Endothelial cell of umbilical vein (primary cell): Measurements from ENCODE around the gene ADIG. TPM values are rescaled to one million over a fixed set of nuclear protein-coding genes. Genes with fewer than 3 reads are reported as not detected.

Experiments
- BruUV-seq: library from RNA; stranded (reverse); fragments of 400-500 nt; replicated peaks from 2 replicates; lab custom pipeline; 2021; lab: Mats Ljungman, UMichigan
- CTCF ChIA-PET: fragments of 300-600, 350-600 bp; sonication (Branson Sonifier 250); formaldehyde crosslinking; loops from one replicate; lab custom pipeline; 2021; ENCODE audit warnings: antibody characterized with exemption, inconsistent platforms; lab: Charles Lee
- POLR2A ChIA-PET: fragments of 300-600, 350-600 bp; sonication (Branson Sonifier 250); formaldehyde crosslinking; loops from one replicate; lab custom pipeline; 2021; ENCODE audit warnings: antibody characterized with exemption, inconsistent platforms; lab: Charles Lee
- DNase-seq: peaks from one replicate; pipeline ENCODE4 v3.0.0-alpha.2; 2011; ENCODE audit warnings: low read depth, low spot score
- FAIRE-seq: peaks from 2 replicates; lab custom pipeline; 2011; peaks lifted over from hg19 to GRCh38; lab: Jason Lieb, UNC
- H2AFZ ChIP-seq: 2 replicates; pipeline ENCODE4 v1.6.0; 2012; ENCODE audit warnings: low read depth, low read length, control low read depth, inconsistent platforms
- H3K27ac ChIP-seq: 2 replicates; pipeline ENCODE4 v1.5.1; 2011; ENCODE audit warnings: low read depth, mild to moderate bottlenecking, control low read depth, low read length, moderate library complexity; ENCODE audit not compliant: insufficient read depth
- H3K27me3 ChIP-seq, 2 experiments: 2 replicates each; pipeline versions ENCODE4 v1.6.0 to v1.6.1; 2011; ENCODE audit warnings: low read length in 2 of 2, mixed read lengths in 1 of 2; ENCODE audit not compliant: control insufficient read depth in 2 of 2, insufficient read depth in 2 of 2
- H3K36me3 ChIP-seq, 2 experiments: 2 replicates in 1 of 2; 3 replicates in 1 of 2; pipeline ENCODE4 v1.5.1; 2011; ENCODE audit warnings: low read length in 2 of 2, mild to moderate bottlenecking in 1 of 2, moderate library complexity in 1 of 2; ENCODE audit not compliant: control insufficient read depth in 2 of 2, insufficient read depth in 2 of 2; ENCODE audit errors: extremely low read depth in 1 of 2
- H3K4me1 ChIP-seq: 3 replicates; pipeline ENCODE4 v1.5.1; 2011; ENCODE audit warnings: mild to moderate bottlenecking, low read length; ENCODE audit not compliant: control insufficient read depth, insufficient read depth; ENCODE audit errors: extremely low read depth
- H3K4me2 ChIP-seq: 2 replicates; pipeline ENCODE4 v1.6.1; 2011; ENCODE audit warnings: low read length, control low read depth, mixed read lengths; ENCODE audit not compliant: insufficient read depth
- H3K4me3 ChIP-seq, 3 experiments: fragments of 200-600 bp in 1 of 3; sonication (generic), shearing (Covaris generic) in 1 of 3; replicated peaks in 1 of 3; 2 replicates each; pipeline ENCODE4 v1.5.1; 2011 to 2016; ENCODE audit warnings: control low read depth in 3 of 3, low read length in 3 of 3, mild to moderate bottlenecking in 2 of 3, inconsistent platforms in 1 of 3, low read depth in 1 of 3, moderate library complexity in 1 of 3; ENCODE audit not compliant: insufficient read depth in 1 of 3
- H3K79me2 ChIP-seq: 2 replicates; pipeline ENCODE4 v1.6.0; 2012; ENCODE audit warnings: low read length, inconsistent platforms; ENCODE audit not compliant: control insufficient read depth, insufficient read depth
- H3K9ac ChIP-seq: replicated peaks from 2 replicates; pipeline ENCODE3; 2011; ENCODE audit warnings: low read length, control low read depth; ENCODE audit not compliant: insufficient read depth; ENCODE audit errors: extremely low read depth
- H3K9me1 ChIP-seq: replicated peaks from 3 replicates; pipeline ENCODE4 v1.6.0; 2011; ENCODE audit warnings: mild to moderate bottlenecking, low read length; ENCODE audit not compliant: control insufficient read depth, insufficient read depth; ENCODE audit errors: extremely low read depth
- H3K9me3 ChIP-seq: replicated peaks from 2 replicates; pipeline ENCODE4 v1.5.1; 2012; ENCODE audit warnings: low read length, inconsistent platforms; ENCODE audit not compliant: control insufficient read depth, insufficient read depth
- H4K20me1 ChIP-seq: replicated peaks from 2 replicates; pipeline ENCODE3; 2011; ENCODE audit warnings: mild to moderate bottlenecking, low read length; ENCODE audit not compliant: control insufficient read depth, insufficient read depth; ENCODE audit errors: extremely low read depth
- CTCF ChIP-seq, 2 donors: IDR thresholded peaks; 1 replicate in 1 of 2; 2 replicates in 1 of 2; pipeline ENCODE4 v1.5.1; 2011; ENCODE audit warnings: low read length in 2 of 2, mild to moderate bottlenecking in 2 of 2, moderate library complexity in 2 of 2, control low read depth in 1 of 2, inconsistent platforms in 1 of 2, low read depth in 1 of 2; ENCODE audit not compliant: insufficient read depth in 1 of 2; ENCODE audit errors: extremely low read depth in 1 of 2
- EZH2 ChIP-seq: IDR thresholded peaks from 2 replicates; pipeline ENCODE4 v1.6.1; 2012; ENCODE audit warnings: borderline replicate concordance, low read depth, mild to moderate bottlenecking, moderate library complexity, low read length, inconsistent platforms; ENCODE audit not compliant: severe bottlenecking
- FOS ChIP-seq: IDR thresholded peaks from 2 replicates; pipeline ENCODE4 v1.6.1; 2011; ENCODE audit warnings: mild to moderate bottlenecking, low read length, moderate library complexity, borderline replicate concordance; ENCODE audit not compliant: insufficient read depth
- GATA2 ChIP-seq: IDR thresholded peaks from 2 replicates; pipeline ENCODE4 v1.7.0; 2011; ENCODE audit warnings: low read depth, mild to moderate bottlenecking, moderate library complexity, mixed read lengths, low read length; ENCODE audit not compliant: insufficient read length, insufficient read depth
- JUN ChIP-seq: IDR thresholded peaks from 2 replicates; pipeline ENCODE4 v1.6.1; 2011; ENCODE audit warnings: borderline replicate concordance, low read depth; ENCODE audit not compliant: insufficient read length, insufficient read depth
- MAX ChIP-seq: IDR thresholded peaks from 2 replicates; pipeline ENCODE4 v1.6.1; 2011; ENCODE audit not compliant: insufficient read depth, insufficient read length
- MYC ChIP-seq: IDR thresholded peaks from one replicate; pipeline ENCODE4 v1.6.1; 2011; ENCODE audit warnings: mild to moderate bottlenecking, low read depth, low read length
- POLR2A ChIP-seq: IDR thresholded peaks from 2 replicates; pipeline ENCODE4 v1.6.1; 2012; ENCODE audit warnings: low read depth, mild to moderate bottlenecking, control low read depth, low read length
- POLR2AphosphoS5 ChIP-seq: IDR thresholded peaks from 2 replicates; pipeline ENCODE4 v1.6.1; 2012; ENCODE audit warnings: low read depth, mild to moderate bottlenecking, control low read depth, low read length, moderate library complexity; ENCODE audit not compliant: insufficient read depth
- dilution Hi-C: fragments of 300-500 bp; cut with MboI; formaldehyde crosslinking; loops from one replicate; pipeline ENCODE4 v1.15.0; 2019; ENCODE audit warnings: low sequenced_read_pairs; ENCODE audit not compliant: extremely low pct_ligation_motif_present
- intact Hi-C: fragments of 100-400 bp; cut with micrococcal nuclease; formaldehyde crosslinking; loops from one replicate; pipeline ENCODE4 v1.10.0; 2022
- polyA plus RNA-seq, 4 experiments: library from polyadenylated mRNA; depleted of rRNA in 3 of 4; stranded (reverse) in 3 of 4; unstranded in 1 of 4; fragments of >200 nt; gene quantifications; 2 replicates each; pipeline versions ENCODE4 v1.2.1 to v1.2.3, GENCODE V29; 2011 to 2012; ENCODE audit warnings: missing spikeins in 1 of 4
- total RNA-seq: library from RNA; stranded (reverse); gene quantifications from 2 replicates; pipeline ENCODE4 v1.2.3, GENCODE V29; 2021

Gene ADIG
- total and polyA plus RNA-seq, 2 donors (not counting 3 experiments of a cell fraction or from before 2014, with no cell fraction given), result not detected

GRCh38 chr20:38617011-38617829 is 36.2 kb downstream of the ADIG start:
- FAIRE-seq, result no peak
- POLR2A ChIA-PET, result no interaction called here
- Histone ChIP-seq H3K27me3 (peaks cover 11 to 15% of the 10 kb centered on the region in 2 experiments), H3K79me2 (no peaks in the 10 kb centered on the region), H3K9me3 (no peaks in the 10 kb centered on the region), H3K4me1 (no peaks in the 10 kb centered on the region), H3K4me3 (no peak overlapping the region), H3K9me1 (no peaks in the 10 kb centered on the region), H3K27ac (no peak overlapping the region), H4K20me1 (no peaks in the 10 kb centered on the region), H3K4me2 (no peak overlapping the region), H3K9ac (no peak overlapping the region), H3K36me3 (no peaks in the 10 kb centered on the region), H2AFZ (no peak overlapping the region)
- BruUV-seq, result no TSS peak
- TF ChIP-seq POLR2A (no peak), CTCF (IDR thresholded peaks at IDR 0.05; ENCODE audit: extremely low read depth in 1 of 2, insufficient read depth in 1 of 2, low read depth in 1 of 2, low read length in 2 of 2) (no peak), MYC (no peak), POLR2AphosphoS5 (no peak), EZH2 (no peak), FOS (no peak), MAX (no peak), GATA2 (no peak), JUN (no peak)
- dilution Hi-C loops, result no loop called here
- no peak for DNase-seq
- intact Hi-C loops, result no loop called here
- CTCF ChIA-PET, result interaction anchor here (1.0 kb wide), 1 partner anchor 41 kb away, joined by 3 read pairs; no protein-coding TSS in a partner anchor
